Measurements from ENCODE around the gene RBM19.

The RBM19 gene

GRCh38 chr12:113875691-113876090 lies 90.4 kb downstream of the RBM19 start:
- CTCF ChIA-PET: no interaction called here

GRCh38 chr12:113874999-113875561 lies 91.0 kb downstream of the RBM19 start:
- ChIA-PET CTCF (no interaction called here), POLR2A (no interaction called here)
- DNase-seq (ENCODE audit: extremely low spot score): no peak
- no peak for TF ChIP-seq ZNF384 (IDR thresholded peaks at IDR 0.05)
- no peak for TF ChIP-seq TARDBP (IDR thresholded peaks at IDR 0.05)
- no peak for TF ChIP-seq L3MBTL2 (conservative IDR thresholded peaks at IDR 0.05)
- TF ChIP-seq LEF1 (IDR thresholded peaks at IDR 0.05; ENCODE audit: borderline replicate concordance): no peak
- TF ChIP-seq NFRKB (IDR thresholded peaks at IDR 0.05): no peak
- no peak for TF ChIP-seq ARNT (IDR thresholded peaks at IDR 0.05)
- TF ChIP-seq SP1 (IDR thresholded peaks at IDR 0.05): no peak
- TF ChIP-seq HDGF (IDR thresholded peaks at IDR 0.05; ENCODE audit: borderline replicate concordance): no peak
- TF ChIP-seq FOXK2 (IDR thresholded peaks at IDR 0.05): no peak
- TF ChIP-seq CTBP1 (IDR thresholded peaks at IDR 0.05; ENCODE audit: borderline replicate concordance): no peak
- TF ChIP-seq FOXM1 (IDR thresholded peaks at IDR 0.05; ENCODE audit: borderline replicate concordance): no peak

More at GRCh38 chr12:113875691-113876090, 90.4 kb downstream of the RBM19 start:
- TF ChIP-seq TARDBP (IDR thresholded peaks at IDR 0.05) (no peak), NFRKB (IDR thresholded peaks at IDR 0.05) (no peak), SUZ12 (IDR thresholded peaks at IDR 0.05) (no peak), PKNOX1 (IDR thresholded peaks at IDR 0.05) (no peak), ARNT (IDR thresholded peaks at IDR 0.05) (no peak), ELF4 (IDR thresholded peaks at IDR 0.05) (no peak), HDGF (IDR thresholded peaks at IDR 0.05; ENCODE audit: borderline replicate concordance) (no peak)
- no peak for DNase-seq (ENCODE audit: extremely low spot score)
- POLR2A ChIA-PET: no interaction called here

- POLR2A ChIA-PET: no interaction called here
- TF ChIP-seq NFRKB (IDR thresholded peaks at IDR 0.05) (no peak), LEF1 (IDR thresholded peaks at IDR 0.05; ENCODE audit: borderline replicate concordance) (no peak), PKNOX1 (IDR thresholded peaks at IDR 0.05) (no peak), FOXK2 (IDR thresholded peaks at IDR 0.05) (no peak), FOXM1 (IDR thresholded peaks at IDR 0.05; ENCODE audit: borderline replicate concordance) (no peak), HDGF (IDR thresholded peaks at IDR 0.05; ENCODE audit: borderline replicate concordance) (no peak)
- no peak for DNase-seq (ENCODE audit: extremely low spot score)
- CTCF ChIA-PET: no interaction called here
Measured at GRCh38 chr12:113874326-113874725, 91.8 kb downstream of the RBM19 start.

GRCh38 chr12:113873740-113874139 lies 92.4 kb downstream of the RBM19 start:
- TF ChIP-seq BHLHE40 (IDR thresholded peaks at IDR 0.05; ENCODE audit: borderline replicate concordance): no peak
- no peak for TF ChIP-seq FOXK2 (IDR thresholded peaks at IDR 0.05)
- TF ChIP-seq ELF4 (IDR thresholded peaks at IDR 0.05): no peak
- TF ChIP-seq LEF1 (IDR thresholded peaks at IDR 0.05; ENCODE audit: borderline replicate concordance): no peak
- TF ChIP-seq HDGF (IDR thresholded peaks at IDR 0.05; ENCODE audit: borderline replicate concordance): no peak
- TF ChIP-seq FOXA1 (IDR thresholded peaks at IDR 0.05): no peak
- no peak for TF ChIP-seq L3MBTL2 (conservative IDR thresholded peaks at IDR 0.05)
- no peak for TF ChIP-seq SUZ12 (IDR thresholded peaks at IDR 0.05)
- TF ChIP-seq ZNF384 (IDR thresholded peaks at IDR 0.05): no peak
- no peak for TF ChIP-seq TARDBP (IDR thresholded peaks at IDR 0.05)
- no peak for TF ChIP-seq CTBP1 (IDR thresholded peaks at IDR 0.05; ENCODE audit: borderline replicate concordance)
- no peak for TF ChIP-seq ARNT (IDR thresholded peaks at IDR 0.05)
- no peak for TF ChIP-seq PKNOX1 (IDR thresholded peaks at IDR 0.05)
- TF ChIP-seq FOXM1 (IDR thresholded peaks at IDR 0.05; ENCODE audit: borderline replicate concordance): no peak
- TF ChIP-seq SP1 (IDR thresholded peaks at IDR 0.05): no peak
- no peak for TF ChIP-seq NFRKB (IDR thresholded peaks at IDR 0.05)
- POLR2A ChIA-PET: no interaction called here
- DNase-seq (ENCODE audit: extremely low spot score): no peak
- CTCF ChIA-PET: no interaction called here

GRCh38 chr12:113870890-113871289 lies 95.2 kb downstream of the RBM19 start:
- ChIA-PET POLR2A (no interaction called here), CTCF (no interaction called here)
- TF ChIP-seq PKNOX1 (IDR thresholded peaks at IDR 0.05) (no peak), L3MBTL2 (conservative IDR thresholded peaks at IDR 0.05) (no peak), NFRKB (IDR thresholded peaks at IDR 0.05) (no peak), BHLHE40 (IDR thresholded peaks at IDR 0.05; ENCODE audit: borderline replicate concordance) (no peak), LEF1 (IDR thresholded peaks at IDR 0.05; ENCODE audit: borderline replicate concordance) (no peak), FOXM1 (IDR thresholded peaks at IDR 0.05; ENCODE audit: borderline replicate concordance) (no peak), HDGF (IDR thresholded peaks at IDR 0.05; ENCODE audit: borderline replicate concordance) (no peak)
- DNase-seq (ENCODE audit: extremely low spot score): no peak

- ChIA-PET CTCF (no interaction called here), POLR2A (no interaction called here)
- TF ChIP-seq NFRKB (IDR thresholded peaks at IDR 0.05): no peak
- TF ChIP-seq SUZ12 (IDR thresholded peaks at IDR 0.05): no peak
- TF ChIP-seq FOXA1 (IDR thresholded peaks at IDR 0.05): no peak
- TF ChIP-seq ELF4 (IDR thresholded peaks at IDR 0.05): no peak
- TF ChIP-seq FOXK2 (IDR thresholded peaks at IDR 0.05): no peak
- no peak for TF ChIP-seq SP1 (IDR thresholded peaks at IDR 0.05)
- no peak for TF ChIP-seq LEF1 (IDR thresholded peaks at IDR 0.05; ENCODE audit: borderline replicate concordance)
- TF ChIP-seq PKNOX1 (IDR thresholded peaks at IDR 0.05): no peak
- no peak for TF ChIP-seq BHLHE40 (IDR thresholded peaks at IDR 0.05; ENCODE audit: borderline replicate concordance)
- TF ChIP-seq L3MBTL2 (conservative IDR thresholded peaks at IDR 0.05): no peak
- TF ChIP-seq ZNF384 (IDR thresholded peaks at IDR 0.05): no peak
- no peak for TF ChIP-seq CTBP1 (IDR thresholded peaks at IDR 0.05; ENCODE audit: borderline replicate concordance)
- no peak for TF ChIP-seq HDGF (IDR thresholded peaks at IDR 0.05; ENCODE audit: borderline replicate concordance)
- TF ChIP-seq FOXM1 (IDR thresholded peaks at IDR 0.05; ENCODE audit: borderline replicate concordance): no peak
- no peak for TF ChIP-seq ARNT (IDR thresholded peaks at IDR 0.05)
- TF ChIP-seq TARDBP (IDR thresholded peaks at IDR 0.05): no peak
- DNase-seq (ENCODE audit: extremely low spot score): no peak
Measured at GRCh38 chr12:113870035-113870434, 96.1 kb downstream of the RBM19 start.
